Stimulated activated CD4-positive, alpha-beta T cell treated with anti-CD3 and anti-CD28 coated beads, Interleukin-1b, Interleukin-23, amount 100 ng/mL, for 48 hours (primary cell): ENCODE data around the gene IRGC.
"Not testable (repeated sequence)": the region's sequence is repeated elsewhere in the genome, so short reads cannot be mapped to it uniquely, and the experiment has no call there.

Experiments used
- DNase-seq: peaks from one replicate; pipeline ENCODE4 v3.0.0-alpha.2; 2020

IRGC gene

GRCh38 chr19:43755256-43755801 lies 39.5 kb downstream of the IRGC start:
- peak; percentile 83 for DNase-seq

GRCh38 chr19:43759515-43759914 lies 43.6 kb downstream of the IRGC start:
- no peak for DNase-seq

- no peak for DNase-seq
Measured at GRCh38 chr19:43760941-43761340, 45.1 kb downstream of the IRGC start.

GRCh38 chr19:43762814-43763213 lies 46.9 kb downstream of the IRGC start:
- no peak for DNase-seq

GRCh38 chr19:43763473-43763939 lies 47.6 kb downstream of the IRGC start:
- DNase-seq: no peak

DNA sequence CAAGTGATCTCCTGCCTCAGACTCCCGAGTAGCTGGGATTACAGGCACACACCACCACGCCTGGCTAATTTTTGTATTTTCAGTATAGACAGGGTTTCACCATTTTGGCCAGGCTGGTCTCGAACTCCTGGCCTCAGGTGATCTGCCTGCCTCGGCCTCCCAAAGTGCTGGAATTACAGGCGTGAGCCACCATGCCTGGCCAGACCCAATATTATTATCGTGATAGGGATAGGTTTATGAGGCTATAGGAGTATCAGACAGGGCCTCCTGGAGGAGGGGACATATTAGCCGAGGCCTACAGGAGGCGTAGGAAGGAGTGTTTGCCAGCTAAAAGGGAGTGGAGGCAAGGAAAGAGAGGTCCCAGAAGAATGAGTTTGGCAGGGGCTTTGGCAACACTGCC lies 48.8 kb downstream of the IRGC start:
- not testable (repeated sequence) for DNase-seq

DNA sequence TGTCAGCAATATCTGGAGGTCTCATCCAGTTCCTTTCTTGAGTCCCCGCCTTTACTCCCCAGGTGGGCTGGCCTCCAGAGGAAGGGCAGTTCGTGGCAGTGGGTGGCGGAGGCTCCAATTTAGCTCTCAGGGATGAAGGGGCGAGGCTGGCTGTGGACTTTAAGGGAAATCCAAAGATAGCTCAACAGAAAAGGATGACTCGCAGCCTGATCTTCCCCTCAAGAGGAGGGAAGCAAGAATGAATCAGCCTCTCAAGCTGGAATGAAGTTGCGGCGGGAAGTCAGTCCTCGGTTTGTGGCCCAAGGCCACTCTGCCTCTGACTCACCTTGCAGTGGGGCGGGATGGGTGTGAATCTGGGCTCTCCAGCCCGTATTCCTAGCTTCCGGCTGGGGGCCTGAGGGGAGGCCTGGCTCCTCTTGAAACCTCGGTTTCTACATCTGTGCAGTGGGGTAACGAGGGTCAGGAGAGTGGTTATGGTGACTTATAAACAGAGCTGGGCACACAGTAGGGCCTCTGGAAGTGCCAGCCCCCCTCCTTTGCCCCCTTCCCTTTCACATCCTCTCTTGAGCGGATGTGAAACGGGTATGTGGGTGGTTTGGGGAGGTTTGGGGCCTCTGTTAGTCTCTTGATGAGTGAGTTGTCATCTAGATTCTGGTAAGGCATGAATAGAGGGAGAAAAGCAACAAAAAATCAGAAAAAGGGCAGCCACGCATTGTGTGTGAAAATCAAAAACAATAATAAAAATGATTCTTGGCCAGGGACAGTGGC lies 49.4 kb downstream of the IRGC start:
- DNase-seq: peak; percentile 92

GRCh38 chr19:43766755-43767043 lies 50.8 kb downstream of the IRGC start:
- DNase-seq: no peak

DNA sequence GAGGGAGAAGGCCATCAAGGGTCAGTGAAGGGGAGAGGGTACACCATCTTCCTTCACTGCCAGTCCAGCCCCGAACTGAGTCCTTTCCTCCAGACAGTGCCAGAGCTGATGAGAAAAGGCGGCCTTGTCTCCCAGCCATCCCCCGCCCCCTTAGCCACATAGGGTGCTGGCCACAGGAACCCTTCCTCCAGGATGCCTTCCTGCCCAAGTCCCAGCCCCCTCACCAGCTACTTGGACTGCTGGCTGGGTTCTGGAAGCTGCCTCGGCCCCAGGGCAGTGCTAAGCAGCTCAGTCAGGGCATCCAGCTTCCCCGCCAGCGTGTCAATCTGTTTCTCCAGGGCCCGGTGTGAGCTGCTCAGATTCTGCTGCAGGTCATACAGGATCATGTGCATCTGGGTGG lies 51.4 kb downstream of the IRGC start:
- DNase-seq: no peak

DNA sequence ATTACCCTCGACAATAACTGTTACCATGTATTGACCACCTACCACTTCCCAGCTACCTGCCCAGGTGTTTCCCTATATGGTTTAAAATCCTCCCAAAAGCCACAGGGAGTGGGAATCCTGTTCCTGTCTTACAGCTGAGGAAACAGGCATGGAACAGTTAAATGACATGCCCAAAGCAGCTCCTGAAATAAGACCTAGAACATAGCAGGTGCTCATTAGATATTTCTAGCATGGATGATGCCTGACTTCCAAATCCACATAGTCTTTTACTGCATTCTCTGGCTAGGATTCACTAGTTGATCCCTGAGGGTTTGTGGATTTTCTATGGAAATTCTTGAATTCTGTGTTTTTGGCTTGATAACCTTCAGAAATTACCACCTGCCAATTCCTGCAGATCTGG lies 51.9 kb downstream of the IRGC start:
- DNase-seq: no peak

DNA sequence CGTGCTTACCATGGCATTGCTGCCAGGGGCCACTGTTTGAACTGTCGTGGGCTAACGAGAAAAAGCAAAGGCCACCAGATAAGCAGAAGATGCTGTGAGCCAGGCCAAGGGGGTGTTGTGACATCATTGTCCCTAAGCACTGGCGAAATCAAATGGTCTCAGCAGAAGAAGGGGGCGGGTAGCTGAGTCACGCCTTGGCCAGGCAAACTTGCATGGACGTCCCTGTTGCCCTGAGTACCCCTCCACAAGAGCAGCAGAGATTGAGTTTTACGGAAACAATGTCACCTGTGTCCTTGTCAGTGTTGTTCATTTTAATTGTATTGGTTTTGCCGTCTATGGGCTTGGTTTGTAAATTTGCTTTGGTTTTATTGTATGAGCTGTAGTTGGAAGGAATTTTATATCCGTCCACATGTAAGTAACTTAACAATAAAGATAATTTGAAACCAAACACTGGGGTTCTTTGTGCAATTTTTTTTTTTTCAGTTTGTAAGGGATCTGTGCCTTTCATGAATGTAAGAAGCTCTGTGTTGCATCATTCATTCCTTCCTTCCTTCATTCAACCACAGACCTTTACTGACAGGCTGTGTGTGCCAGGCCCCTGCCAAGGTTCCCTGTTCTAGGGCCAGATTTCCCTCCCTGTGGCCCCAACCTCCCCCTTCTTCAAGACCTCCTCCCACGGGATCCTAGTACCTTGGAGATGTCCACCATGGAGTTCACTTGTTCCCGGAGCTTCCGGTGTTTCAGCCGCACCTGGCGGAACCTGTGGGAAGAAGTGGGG lies 52.6 kb downstream of the IRGC start:
- DNase-seq: no peak

GRCh38 chr19:43769256-43769655 lies 53.4 kb downstream of the IRGC start:
- no peak for DNase-seq
